ENCODE measurements around the gene ARHGAP45. TPM values are rescaled to one million over a fixed set of nuclear protein-coding genes. Genes with fewer than 3 reads are reported as not detected.

The ARHGAP45 gene
- total and polyA plus RNA-seq, 12 donors = 1.6 to 75.4 (median 30.9) TPM

DNA sequence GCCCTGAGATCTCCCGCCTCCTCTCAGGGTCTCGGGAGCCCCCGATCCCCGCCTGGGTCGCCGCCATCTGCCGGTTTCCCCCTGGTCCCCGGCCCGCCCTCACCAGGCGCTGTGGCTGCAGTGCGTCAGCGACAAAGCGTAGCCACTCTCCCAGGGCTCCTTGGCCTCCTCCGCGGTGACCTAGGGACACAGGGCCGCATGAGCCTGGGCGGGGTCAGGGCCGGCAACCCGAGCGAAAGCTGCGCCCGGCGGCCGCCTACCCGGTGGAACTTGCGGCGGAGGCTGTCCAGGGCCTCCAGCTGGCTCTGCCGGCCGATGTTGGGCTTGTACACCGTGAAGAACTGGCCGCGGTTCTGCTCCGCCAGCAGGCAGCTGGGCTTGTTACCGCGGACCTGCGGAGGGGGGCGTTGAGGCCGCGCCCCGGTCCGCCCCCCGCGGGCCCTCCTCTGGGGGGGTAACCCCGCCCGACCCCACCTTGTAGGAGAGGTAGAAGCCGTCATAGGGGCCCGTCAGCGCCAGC lies 42.1 kb downstream of the ARHGAP45 start:
- Histone ChIP-seq H3K36me3 (replicated peaks in 1 of 2) (peaks cover 0 to 72% of the 10 kb centered on the region in 2 donors), H3K4me1 (replicated peaks in 1 of 2) (peaks cover 37 to 38% of the 10 kb centered on the region in 2 donors), H3K4me3 (no peak overlapping the region), H3K9me3 (replicated peaks in 1 of 3) (no peaks in the 10 kb centered on the region), H3K27ac (peak overlapping the region in 1 of 5 donors; percentile 24), H3K27me3 (no peaks in the 10 kb centered on the region)
- DNase-seq = peak in 2 of 7 donors; percentile 21 to 48
- TF ChIP-seq, protein P1, sequence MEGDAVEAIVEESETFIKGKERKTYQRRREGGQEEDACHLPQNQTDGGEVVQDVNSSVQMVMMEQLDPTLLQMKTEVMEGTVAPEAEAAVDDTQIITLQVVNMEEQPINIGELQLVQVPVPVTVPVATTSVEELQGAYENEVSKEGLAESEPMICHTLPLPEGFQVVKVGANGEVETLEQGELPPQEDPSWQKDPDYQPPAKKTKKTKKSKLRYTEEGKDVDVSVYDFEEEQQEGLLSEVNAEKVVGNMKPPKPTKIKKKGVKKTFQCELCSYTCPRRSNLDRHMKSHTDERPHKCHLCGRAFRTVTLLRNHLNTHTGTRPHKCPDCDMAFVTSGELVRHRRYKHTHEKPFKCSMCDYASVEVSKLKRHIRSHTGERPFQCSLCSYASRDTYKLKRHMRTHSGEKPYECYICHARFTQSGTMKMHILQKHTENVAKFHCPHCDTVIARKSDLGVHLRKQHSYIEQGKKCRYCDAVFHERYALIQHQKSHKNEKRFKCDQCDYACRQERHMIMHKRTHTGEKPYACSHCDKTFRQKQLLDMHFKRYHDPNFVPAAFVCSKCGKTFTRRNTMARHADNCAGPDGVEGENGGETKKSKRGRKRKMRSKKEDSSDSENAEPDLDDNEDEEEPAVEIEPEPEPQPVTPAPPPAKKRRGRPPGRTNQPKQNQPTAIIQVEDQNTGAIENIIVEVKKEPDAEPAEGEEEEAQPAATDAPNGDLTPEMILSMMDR (IDR thresholded peaks at IDR 0.05) = no peak
- TF ChIP-seq POLR2A (IDR thresholded peaks at IDR 0.05) = no peak
- intact Hi-C loops (cut with DNase I) = no loop called here
- WGBS, 4 donors = 88 to 90% (median 90%) methylated on average over 8 to 48 of the region's 48 CpGs; no CpG with 5 or more reads in 1 of the 4 donors

DNA sequence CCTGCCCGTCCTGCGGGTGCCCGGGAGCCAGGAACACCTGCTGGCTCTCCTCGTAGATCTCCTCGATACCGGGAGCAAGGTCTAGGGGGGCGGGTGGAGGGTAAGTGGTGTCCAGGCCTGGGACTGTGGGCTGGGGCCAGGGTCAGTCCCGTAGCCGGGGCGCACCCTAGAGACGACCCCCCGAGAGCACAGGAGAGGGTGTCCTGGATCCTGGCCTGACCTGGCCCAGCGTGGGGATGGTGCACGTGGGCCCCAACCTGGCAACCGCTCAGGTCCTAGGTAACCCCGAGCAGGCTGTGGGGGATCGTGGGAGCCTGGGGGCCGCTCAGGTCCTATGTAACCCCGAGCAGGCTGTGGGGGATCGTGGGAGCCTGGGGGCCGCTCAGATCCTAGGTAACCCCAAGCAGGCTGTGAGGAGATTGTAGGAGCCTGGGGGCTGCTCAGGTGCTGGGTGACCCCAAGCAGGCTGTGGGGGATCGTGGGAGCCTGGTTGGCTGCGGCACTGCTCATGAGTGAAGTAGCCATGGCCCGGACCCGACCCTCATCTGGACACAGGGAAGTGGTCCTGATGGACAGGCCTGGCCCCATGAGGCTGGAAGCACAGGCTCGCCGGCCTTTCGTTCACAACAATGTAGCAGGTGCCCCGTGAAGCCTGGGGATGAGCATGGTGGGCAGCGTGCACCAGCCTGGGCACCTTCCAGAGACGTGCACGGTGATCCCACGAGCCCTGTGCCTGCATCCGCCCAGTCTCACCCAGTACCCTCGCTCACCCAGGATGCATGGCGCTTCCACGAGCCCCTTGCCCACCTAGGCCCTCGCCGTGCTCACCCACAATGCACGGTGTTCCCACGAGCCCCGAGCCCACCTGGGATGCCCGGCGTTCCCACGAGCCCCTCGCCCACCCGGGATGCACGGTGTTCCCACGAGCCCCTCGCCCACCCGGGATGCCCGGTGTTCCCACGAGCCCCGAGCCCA lies 43.0 kb downstream of the ARHGAP45 start:
- peak overlapping the region in 2 of 5 donors; percentile 84 to 96 for H3K27ac ChIP-seq
- H3K36me3 ChIP-seq (replicated peaks in 1 of 2) = peaks cover 0 to 81% of the 10 kb centered on the region in 2 donors
- intact Hi-C loops (cut with DNase I) = loop anchor here in 1 of 2 donors (5.0 kb wide), 1 partner anchor 82 kb away; no protein-coding TSS in a partner anchor
- no peak overlapping the region for H3K4me3 ChIP-seq
- H3K27me3 ChIP-seq = no peaks in the 10 kb centered on the region
- 89 to 96% (median 92%) methylated on average over 9 to 54 of the region's 54 CpGs for WGBS, 4 donors
- no peak for TF ChIP-seq POLR2A (IDR thresholded peaks at IDR 0.05)
- TF ChIP-seq, protein P1 (IDR thresholded peaks at IDR 0.05) = no peak
- peak in 1 of 7 donors; percentile 22 for DNase-seq
- peaks cover 36 to 38% of the 10 kb centered on the region in 2 donors for H3K4me1 ChIP-seq (replicated peaks in 1 of 2)
- H3K9me3 ChIP-seq (replicated peaks in 1 of 3) = no peaks in the 10 kb centered on the region

DNA sequence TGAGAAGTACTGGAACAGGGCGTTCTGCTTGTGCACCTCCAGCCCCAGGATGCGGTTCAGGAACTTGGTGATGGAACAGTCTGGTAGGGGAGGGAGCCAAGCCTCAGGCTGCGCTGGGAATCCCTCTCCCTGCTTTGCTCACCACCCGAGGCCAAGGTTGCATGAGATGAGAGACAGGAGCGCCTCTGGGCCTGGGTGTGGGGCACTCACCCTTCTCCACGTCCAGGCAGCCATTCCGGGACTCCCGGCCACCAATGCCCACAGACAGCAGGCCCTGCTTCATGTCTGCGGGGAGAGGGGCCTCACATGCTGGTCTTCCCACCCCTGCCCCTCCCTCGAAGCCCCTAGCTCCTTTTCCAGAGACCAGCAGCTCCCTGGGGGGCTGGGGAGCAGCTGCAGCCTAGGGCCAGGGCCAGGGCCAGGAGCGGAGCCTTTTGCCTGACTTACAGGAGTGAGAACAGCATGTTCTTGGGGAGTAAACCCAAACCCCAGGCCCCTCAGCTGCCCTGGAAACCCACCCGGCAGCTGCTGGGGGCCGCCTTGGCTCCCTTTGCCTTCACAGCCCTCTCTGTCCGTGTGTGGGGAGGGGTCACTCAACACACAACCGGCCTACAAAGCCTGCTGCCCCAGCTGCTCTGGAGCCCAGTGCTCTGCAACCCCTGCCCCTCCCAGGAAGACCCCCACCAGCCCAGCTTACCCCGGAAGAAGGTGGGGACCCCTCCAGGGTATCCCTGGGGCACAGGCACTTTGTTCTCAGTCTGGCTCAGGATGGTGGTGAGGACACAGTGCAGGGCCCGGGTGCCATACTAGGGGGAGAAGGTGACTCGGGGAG lies 44.1 kb downstream of the ARHGAP45 start:
- WGBS, 4 donors = 21 to 61% (median 53%) methylated on average over 4 to 18 of the region's 18 CpGs
- H3K4me1 ChIP-seq (replicated peaks in 1 of 2) = peaks cover 31 to 32% of the 10 kb centered on the region in 2 donors
- H3K27me3 ChIP-seq = no peaks in the 10 kb centered on the region
- peak overlapping the region; percentile 44 to 96 (median 84) for H3K27ac ChIP-seq
- H3K36me3 ChIP-seq (replicated peaks in 1 of 2) = peaks cover 0 to 91% of the 10 kb centered on the region in 2 donors
- peak in 1 of 2 donors; percentile 19 for TF ChIP-seq POLR2A (IDR thresholded peaks at IDR 0.05)
- TF ChIP-seq, protein P1 (IDR thresholded peaks at IDR 0.05) = no peak
- H3K9me3 ChIP-seq (replicated peaks in 1 of 3) = no peaks in the 10 kb centered on the region
- DNase-seq = peak; percentile 72 to 87 (median 84)
- intact Hi-C loops (cut with DNase I) = loop anchor here in 1 of 2 donors (5.0 kb wide), 1 partner anchor 81 kb away; no protein-coding TSS in a partner anchor
- H3K4me3 ChIP-seq = no peak overlapping the region
